Activated CD4-positive, alpha-beta memory T cell treated with anti-CD3 and anti-CD28 coated beads, Interleukin-2, amount 10 ng/mL, durations not matched to agents 7 days and 5 days (primary cell): ENCODE measurements around the gene LRP1B. TPM values are rescaled to one million over a fixed set of nuclear protein-coding genes. Genes with fewer than 3 reads are reported as not detected.

Experiments used
- CTCF ChIA-PET: fragments of 350-600 bp; sonication (Branson Sonifier 250); formaldehyde crosslinking; loops from one replicate; lab custom pipeline; 2021; ENCODE audit warnings: antibody characterized with exemption, inconsistent platforms; lab: Charles Lee
- POLR2A ChIA-PET: fragments of 350-600 bp; sonication (Branson Sonifier 250); formaldehyde crosslinking; loops from one replicate; lab custom pipeline; 2021; ENCODE audit warnings: antibody characterized with exemption; lab: Charles Lee
- DNase-seq: peaks from one replicate; pipeline ENCODE4 v3.0.0-alpha.2; 2020
- H3K27ac Mint-ChIP-seq: one replicate; pipeline ENCODE4 v1.8.0; 2021; ENCODE audit warnings: mild to moderate bottlenecking, mixed read lengths
- H3K27me3 Mint-ChIP-seq: one replicate; pipeline ENCODE4 v1.8.0; 2021; ENCODE audit warnings: mixed read lengths
- H3K36me3 Mint-ChIP-seq: one replicate; pipeline ENCODE4 v1.8.0; 2021; ENCODE audit warnings: low read depth, mixed read lengths
- H3K4me1 Mint-ChIP-seq: one replicate; pipeline ENCODE4 v1.8.0; 2021; ENCODE audit warnings: mixed read lengths
- H3K4me3 Mint-ChIP-seq: one replicate; pipeline ENCODE4 v1.8.0; 2021; ENCODE audit warnings: mild to moderate bottlenecking, mixed read lengths
- H3K9me3 Mint-ChIP-seq: one replicate; pipeline ENCODE4 v1.8.0; 2021; ENCODE audit warnings: mixed read lengths
- total RNA-seq, 2 experiments: library from RNA; stranded (reverse); gene quantifications; one replicate each; pipeline ENCODE4 v1.2.3, GENCODE V29; 2021

Gene LRP1B
- total RNA-seq, 2 experiments from 2014 or later, result not detected

DNA sequence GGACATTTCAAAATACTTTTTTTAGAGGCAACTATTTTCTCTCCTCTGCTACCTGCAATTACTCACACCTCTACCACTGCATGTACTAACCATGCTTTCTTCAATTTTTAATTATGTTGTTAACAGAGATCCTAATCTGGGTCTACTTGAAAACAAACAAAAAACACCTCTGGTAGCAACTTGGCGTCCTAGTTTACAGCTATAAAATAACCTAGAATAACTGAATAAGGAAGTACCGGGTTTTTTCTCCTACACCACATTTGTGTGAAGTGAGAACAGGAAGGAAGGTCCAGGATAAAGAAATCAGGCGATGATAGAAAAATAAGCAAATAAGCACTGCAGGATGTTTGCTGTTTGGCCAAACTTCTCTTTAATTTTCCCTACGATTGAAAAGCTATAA, 633.5 kb downstream of the LRP1B start:
- H3K4me1 Mint-ChIP-seq, result no peaks in the 10 kb centered on the region
- DNase-seq, result no peak
- H3K9me3 Mint-ChIP-seq, result no peaks in the 10 kb centered on the region
- H3K27ac Mint-ChIP-seq, result no peak overlapping the region
- no peaks in the 10 kb centered on the region for H3K36me3 Mint-ChIP-seq
- no peak overlapping the region for H3K4me3 Mint-ChIP-seq
- no peaks in the 10 kb centered on the region for H3K27me3 Mint-ChIP-seq
- ChIA-PET CTCF (no interaction called here), POLR2A (no interaction called here)

DNA sequence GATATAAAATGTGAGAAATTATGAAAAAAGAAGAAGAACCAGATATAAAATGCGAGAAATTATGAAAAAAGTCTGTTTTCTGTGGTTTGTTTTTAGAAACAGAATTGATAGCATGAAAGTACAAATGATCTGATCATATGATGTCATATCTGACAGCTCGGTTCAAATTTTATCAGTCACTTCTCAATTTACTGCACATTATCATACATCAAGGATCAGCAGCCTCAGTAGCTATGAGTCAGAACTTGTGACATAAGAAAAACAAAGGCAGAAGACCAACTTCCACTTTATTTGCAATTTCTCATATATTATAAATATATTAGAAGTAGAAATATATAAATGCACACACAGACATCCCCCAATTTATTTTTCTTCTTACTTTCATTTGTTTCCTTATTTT, 634.0 kb downstream of the LRP1B start:
- Mint-ChIP-seq H3K27ac (no peak overlapping the region), H3K4me1 (no peaks in the 10 kb centered on the region), H3K4me3 (no peak overlapping the region), H3K9me3 (no peaks in the 10 kb centered on the region), H3K27me3 (no peaks in the 10 kb centered on the region), H3K36me3 (no peaks in the 10 kb centered on the region)
- CTCF ChIA-PET, result no interaction called here
- no peak for DNase-seq
- POLR2A ChIA-PET, result no interaction called here

DNA sequence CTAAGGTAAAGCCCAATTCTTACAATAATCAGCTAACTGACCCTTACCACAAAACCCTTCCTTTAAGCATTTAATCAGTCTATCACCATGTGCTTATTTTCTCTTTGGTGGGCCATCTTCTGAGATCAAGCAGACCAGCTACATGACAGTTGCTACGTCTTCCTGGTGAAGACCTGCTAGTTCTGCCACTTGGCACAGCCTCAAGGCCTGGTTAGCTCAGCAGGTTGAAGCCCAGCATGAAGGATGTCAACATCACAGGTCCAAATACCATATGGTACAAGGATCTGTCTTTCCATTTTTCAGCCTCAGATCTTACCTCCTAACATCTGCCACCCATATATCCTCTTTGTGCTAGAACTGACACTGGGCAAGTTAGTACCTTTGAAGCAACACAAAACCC, 636.9 kb downstream of the LRP1B start:
- Mint-ChIP-seq H3K27me3 (no peaks in the 10 kb centered on the region), H3K4me1 (no peaks in the 10 kb centered on the region), H3K36me3 (no peaks in the 10 kb centered on the region), H3K4me3 (no peak overlapping the region), H3K9me3 (no peaks in the 10 kb centered on the region), H3K27ac (no peak overlapping the region)
- POLR2A ChIA-PET, result no interaction called here
- DNase-seq, result no peak
- CTCF ChIA-PET, result no interaction called here

DNA sequence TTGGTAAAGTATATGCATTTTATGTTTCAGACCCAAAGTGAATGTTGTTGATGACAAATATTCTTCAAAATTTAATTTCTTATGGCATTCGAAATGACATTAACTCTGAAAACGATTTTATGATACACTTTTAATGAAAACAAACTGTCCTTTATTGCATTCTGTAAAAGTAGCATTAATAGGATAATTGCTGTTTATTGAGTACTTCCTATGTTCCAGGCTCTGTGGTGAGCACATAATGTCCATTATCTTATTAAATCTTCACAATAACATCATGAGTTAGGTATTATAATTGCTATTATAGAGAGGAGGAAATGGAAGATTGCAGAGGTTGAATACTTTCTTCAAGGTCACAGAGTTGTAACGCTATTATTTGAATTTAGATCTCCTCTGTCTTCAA, 638.0 kb downstream of the LRP1B start:
- no peak for DNase-seq
- no peaks in the 10 kb centered on the region for H3K4me1 Mint-ChIP-seq
- H3K9me3 Mint-ChIP-seq, result peaks cover under 1% of the 10 kb centered on the region
- ChIA-PET CTCF (no interaction called here), POLR2A (no interaction called here)
- no peaks in the 10 kb centered on the region for H3K36me3 Mint-ChIP-seq
- no peak overlapping the region for H3K27ac Mint-ChIP-seq
- H3K4me3 Mint-ChIP-seq, result no peak overlapping the region
- H3K27me3 Mint-ChIP-seq, result no peaks in the 10 kb centered on the region

DNA sequence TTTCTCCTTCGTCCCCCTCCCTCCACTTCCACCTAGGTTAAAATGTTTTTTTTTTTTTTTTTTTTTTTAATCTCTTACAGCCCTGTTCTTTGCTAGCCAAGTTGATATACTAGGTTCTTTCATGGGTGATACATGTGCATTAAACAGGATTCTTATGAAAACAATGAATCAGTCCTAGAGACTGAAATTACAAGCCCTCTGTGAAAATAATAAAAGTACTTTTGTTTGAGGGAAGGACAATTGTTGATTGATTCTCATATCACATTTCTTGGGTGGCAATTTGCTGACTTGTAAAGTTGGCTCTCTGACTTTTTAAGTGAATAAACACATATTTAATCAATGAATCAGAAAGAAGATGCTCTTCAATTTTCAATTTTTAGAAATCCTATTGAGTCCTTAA, 639.9 kb downstream of the LRP1B start:
- Mint-ChIP-seq H3K9me3 (peaks cover 3% of the 10 kb centered on the region), H3K4me1 (no peaks in the 10 kb centered on the region), H3K36me3 (no peaks in the 10 kb centered on the region), H3K27ac (no peak overlapping the region), H3K4me3 (no peak overlapping the region), H3K27me3 (no peaks in the 10 kb centered on the region)
- ChIA-PET POLR2A (no interaction called here), CTCF (no interaction called here)
- DNase-seq, result no peak

DNA sequence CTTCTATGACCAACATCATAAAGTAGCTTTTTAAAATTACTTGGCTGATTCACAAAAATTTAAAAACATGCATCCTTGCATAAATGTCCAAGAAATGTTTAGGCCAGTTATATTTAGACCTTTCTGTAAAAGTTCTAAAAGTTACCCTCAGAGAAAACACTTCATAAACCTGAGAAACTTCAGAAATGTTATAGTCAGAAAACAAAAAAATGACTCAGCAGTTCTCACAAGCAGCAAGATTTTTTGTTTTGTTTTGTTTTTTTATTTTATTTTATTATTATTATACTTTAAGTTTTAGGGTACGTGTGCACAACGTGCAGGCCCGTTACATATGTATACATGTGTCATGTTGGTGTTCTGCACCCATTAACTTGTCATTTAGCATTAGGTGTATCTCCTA, 648.1 kb downstream of the LRP1B start:
- no peak for DNase-seq
- ChIA-PET POLR2A (no interaction called here), CTCF (no interaction called here)
- no peak overlapping the region for H3K4me3 Mint-ChIP-seq
- H3K27ac Mint-ChIP-seq, result no peak overlapping the region
- peaks cover 2% of the 10 kb centered on the region for H3K9me3 Mint-ChIP-seq
- H3K36me3 Mint-ChIP-seq, result no peaks in the 10 kb centered on the region
- no peaks in the 10 kb centered on the region for H3K4me1 Mint-ChIP-seq
- no peaks in the 10 kb centered on the region for H3K27me3 Mint-ChIP-seq

DNA sequence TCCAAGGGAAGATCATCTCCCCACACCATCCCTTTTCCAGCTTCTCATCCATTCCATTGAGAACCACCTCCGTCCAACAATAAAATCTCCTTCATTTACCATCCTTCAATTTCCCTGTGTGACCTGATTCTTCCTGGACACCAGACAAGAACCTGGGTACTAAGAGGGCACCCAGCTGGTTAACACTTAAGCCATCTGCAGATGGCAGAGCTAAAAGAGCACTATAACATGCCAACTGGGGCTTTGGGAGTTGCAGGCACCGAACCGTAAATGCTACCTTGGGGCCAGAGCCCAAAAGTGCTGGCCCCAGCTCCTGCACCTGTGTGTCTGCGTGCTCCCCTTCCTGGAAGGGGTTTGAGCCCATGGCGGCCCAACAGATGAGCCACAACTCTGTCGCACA, 655.0 kb downstream of the LRP1B start:
- H3K27me3 Mint-ChIP-seq, result no peaks in the 10 kb centered on the region
- no peak overlapping the region for H3K4me3 Mint-ChIP-seq
- no peak for DNase-seq
- CTCF ChIA-PET, result no interaction called here
- no peak overlapping the region for H3K27ac Mint-ChIP-seq
- POLR2A ChIA-PET, result no interaction called here
- no peaks in the 10 kb centered on the region for H3K4me1 Mint-ChIP-seq
- H3K9me3 Mint-ChIP-seq, result peaks cover 2% of the 10 kb centered on the region
- H3K36me3 Mint-ChIP-seq, result no peaks in the 10 kb centered on the region

DNA sequence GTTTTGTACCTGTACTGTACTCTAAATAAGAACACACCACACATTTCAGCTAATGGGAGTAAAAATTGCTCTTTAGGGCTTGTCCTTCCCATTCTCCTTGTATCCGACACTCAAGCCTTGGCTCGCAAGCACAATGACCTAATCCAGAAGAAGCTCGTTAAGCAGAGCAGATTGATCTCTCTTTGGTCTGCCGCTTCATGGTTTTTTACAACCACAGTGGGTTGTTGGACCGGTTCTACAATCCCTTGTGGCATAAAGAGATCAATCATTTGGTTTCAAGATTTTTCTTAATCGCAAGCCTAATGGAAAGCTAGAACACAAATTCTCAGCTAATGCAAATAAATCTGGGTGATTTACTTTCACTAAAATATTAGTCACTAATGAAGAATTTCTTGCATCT, 662.1 kb downstream of the LRP1B start:
- H3K9me3 Mint-ChIP-seq, result peaks cover 3% of the 10 kb centered on the region
- POLR2A ChIA-PET, result interaction anchor here (1.5 kb wide), 1 partner anchor 18 kb away, joined by 3 read pairs; no protein-coding TSS in a partner anchor
- H3K4me3 Mint-ChIP-seq, result no peak overlapping the region
- H3K4me1 Mint-ChIP-seq, result no peaks in the 10 kb centered on the region
- no peak for DNase-seq
- H3K27me3 Mint-ChIP-seq, result no peaks in the 10 kb centered on the region
- H3K27ac Mint-ChIP-seq, result no peak overlapping the region
- CTCF ChIA-PET, result no interaction called here
- H3K36me3 Mint-ChIP-seq, result no peaks in the 10 kb centered on the region

DNA sequence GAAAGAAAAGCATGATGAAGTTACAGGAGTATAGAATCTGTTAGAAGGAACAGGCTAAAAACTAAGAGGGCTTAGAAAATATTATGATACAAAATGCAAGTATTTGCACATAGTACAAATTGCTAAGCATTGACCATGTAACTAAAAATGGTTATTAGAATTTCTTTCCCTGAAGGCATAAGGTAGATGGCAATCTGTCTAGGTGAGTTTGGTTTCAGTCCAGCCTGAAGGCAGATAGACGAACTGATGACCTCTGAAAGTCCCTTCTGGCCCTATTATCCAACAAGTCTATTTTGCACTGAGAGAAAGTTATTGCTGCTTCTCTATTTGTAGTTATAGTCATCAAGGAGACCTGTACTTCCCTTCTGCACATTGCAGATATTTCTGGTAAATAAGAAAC, 663.5 kb downstream of the LRP1B start:
- Mint-ChIP-seq H3K36me3 (no peaks in the 10 kb centered on the region), H3K27ac (no peak overlapping the region), H3K4me3 (no peak overlapping the region)

DNA sequence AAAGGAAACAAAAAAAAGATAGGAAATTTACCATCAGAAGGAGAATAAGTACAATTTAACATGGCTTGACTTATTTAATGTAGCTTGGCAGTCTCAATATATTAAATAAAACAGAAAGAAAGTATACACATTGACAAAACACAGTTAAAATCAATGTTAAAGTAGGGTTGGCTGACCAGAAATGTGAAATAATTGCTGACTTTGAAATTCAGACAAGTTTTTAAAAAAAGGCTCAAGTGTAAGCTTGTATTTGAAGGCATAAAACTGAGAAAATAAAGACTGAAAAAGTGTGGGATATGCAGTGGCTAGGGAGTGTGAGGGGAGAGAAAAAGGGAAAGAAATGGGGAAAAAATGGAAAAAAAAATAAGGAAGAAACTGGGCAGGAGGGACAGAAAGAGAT, 665.8 kb downstream of the LRP1B start:
- no peak overlapping the region for H3K4me3 Mint-ChIP-seq
- no peak for DNase-seq
- CTCF ChIA-PET, result no interaction called here
- H3K36me3 Mint-ChIP-seq, result no peaks in the 10 kb centered on the region
- peaks cover 5% of the 10 kb centered on the region for H3K9me3 Mint-ChIP-seq
- POLR2A ChIA-PET, result no interaction called here
- H3K27ac Mint-ChIP-seq, result no peak overlapping the region
- H3K4me1 Mint-ChIP-seq, result no peaks in the 10 kb centered on the region
- no peaks in the 10 kb centered on the region for H3K27me3 Mint-ChIP-seq

More for the DNA sequence above, 663.5 kb downstream of the LRP1B start:
- H3K27me3 Mint-ChIP-seq, result no peaks in the 10 kb centered on the region
- peaks cover 3% of the 10 kb centered on the region for H3K9me3 Mint-ChIP-seq
- no peaks in the 10 kb centered on the region for H3K4me1 Mint-ChIP-seq
- ChIA-PET CTCF (no interaction called here), POLR2A (no interaction called here)
- DNase-seq, result no peak

DNA sequence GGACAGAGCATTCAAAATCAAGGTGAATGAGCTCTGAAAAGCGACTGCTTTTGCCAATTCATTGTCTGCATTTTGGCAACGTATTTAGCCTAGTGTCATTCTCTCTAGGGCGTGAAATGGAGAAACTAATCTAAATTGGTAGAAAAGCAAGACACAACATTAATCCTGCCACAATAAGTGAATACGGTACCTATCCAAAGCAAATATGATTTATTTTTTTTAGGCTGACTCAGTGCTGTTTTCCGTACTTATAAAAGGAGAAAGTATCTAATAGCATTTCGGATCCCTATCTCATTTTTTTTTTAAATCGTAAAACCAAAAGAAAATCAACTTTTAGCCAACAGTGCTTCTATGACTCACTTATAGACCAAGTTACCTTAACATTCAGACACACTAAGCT, 672.5 kb downstream of the LRP1B start:
- H3K27me3 Mint-ChIP-seq, result no peaks in the 10 kb centered on the region

DNA sequence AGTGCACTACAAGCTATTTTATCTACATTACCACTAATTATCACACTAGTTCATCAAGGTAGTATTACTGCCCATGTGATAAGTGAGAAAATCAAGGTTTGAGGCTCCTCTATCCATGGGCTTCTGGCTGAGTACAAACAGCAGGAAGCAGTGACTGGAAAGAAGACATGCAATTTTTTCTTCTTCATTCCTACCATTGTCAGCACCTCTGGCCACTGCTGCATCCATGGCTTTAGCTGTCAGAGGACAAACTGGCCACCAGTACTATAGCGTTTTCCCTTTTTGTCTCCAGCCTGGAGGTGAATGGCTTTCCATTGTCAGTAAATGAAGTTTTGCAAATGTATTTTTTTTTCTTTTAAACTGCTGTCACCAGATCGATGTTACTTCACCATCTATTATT, 674.9 kb downstream of the LRP1B start:
- Mint-ChIP-seq H3K4me3 (no peak overlapping the region), H3K9me3 (peaks cover 12% of the 10 kb centered on the region), H3K4me1 (no peaks in the 10 kb centered on the region), H3K36me3 (no peaks in the 10 kb centered on the region), H3K27ac (no peak overlapping the region), H3K27me3 (no peaks in the 10 kb centered on the region)
- ChIA-PET CTCF (no interaction called here), POLR2A (no interaction called here)
- DNase-seq, result no peak

More for the DNA sequence above, 672.5 kb downstream of the LRP1B start:
- Mint-ChIP-seq H3K4me3 (no peak overlapping the region), H3K36me3 (no peaks in the 10 kb centered on the region), H3K4me1 (no peaks in the 10 kb centered on the region), H3K9me3 (peaks cover 12% of the 10 kb centered on the region), H3K27ac (no peak overlapping the region)
- ChIA-PET POLR2A (no interaction called here), CTCF (no interaction called here)
- DNase-seq, result no peak

DNA sequence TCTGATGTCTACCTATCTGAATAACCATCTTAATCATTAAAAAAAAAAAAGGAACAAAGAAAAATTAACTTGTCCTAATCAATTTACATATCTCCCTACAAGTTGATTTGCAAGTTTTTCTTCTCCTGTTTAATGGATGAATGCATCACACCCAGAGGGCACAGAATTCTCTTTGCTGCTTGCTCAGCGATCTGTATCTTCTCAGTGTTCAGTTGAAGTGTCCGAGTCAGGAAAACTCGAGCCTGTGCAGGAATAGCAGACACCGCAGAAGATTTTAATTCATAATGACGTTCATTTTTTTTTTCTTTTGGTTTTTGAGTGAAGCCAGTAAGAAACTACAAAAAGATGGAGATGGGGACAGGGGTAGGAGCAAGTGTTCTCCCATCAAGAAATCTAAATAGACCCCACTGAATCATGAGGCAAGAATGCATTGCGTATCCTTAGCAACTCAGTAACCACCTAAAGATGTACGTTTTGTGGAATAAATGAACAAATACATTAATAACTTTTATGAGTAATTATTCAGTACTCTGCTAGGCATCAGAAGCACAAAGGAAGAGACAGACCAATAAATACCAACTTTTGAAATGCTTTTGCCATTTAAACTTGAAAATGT, 675.5 kb downstream of the LRP1B start:
- Mint-ChIP-seq H3K27me3 (no peaks in the 10 kb centered on the region), H3K27ac (no peak overlapping the region), H3K9me3 (peaks cover 12% of the 10 kb centered on the region), H3K4me1 (no peaks in the 10 kb centered on the region), H3K36me3 (no peaks in the 10 kb centered on the region), H3K4me3 (no peak overlapping the region)
- POLR2A ChIA-PET, result no interaction called here
- CTCF ChIA-PET, result no interaction called here
- DNase-seq, result no peak

DNA sequence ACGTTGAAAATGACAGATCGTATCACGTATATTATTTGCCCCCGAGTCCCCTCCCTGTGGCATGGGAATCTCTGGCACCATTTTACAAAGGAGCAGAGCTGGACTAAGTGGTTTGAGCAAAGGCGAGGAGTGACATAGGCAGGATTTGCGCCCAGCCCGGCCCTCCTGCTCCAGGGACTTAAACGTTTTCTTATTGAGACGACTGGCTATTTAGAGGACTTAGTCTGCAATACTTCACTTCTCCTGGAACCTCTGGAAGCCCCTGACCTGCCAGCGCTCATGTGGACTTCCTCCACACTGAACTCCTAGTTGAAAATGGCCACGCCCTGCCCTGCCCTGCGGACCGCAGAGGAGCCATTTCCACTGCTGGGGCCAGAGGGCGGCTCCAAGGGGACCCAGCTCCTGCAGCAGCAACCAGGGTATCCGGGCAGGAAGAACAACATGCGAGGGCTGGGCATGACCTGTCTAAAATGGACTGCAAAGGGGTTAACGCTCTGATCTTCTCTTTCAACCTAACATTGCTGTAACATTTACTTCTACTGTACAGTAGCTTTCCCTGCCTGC, 690.7 kb downstream of the LRP1B start:
- DNase-seq, result no peak
- no peaks in the 10 kb centered on the region for H3K27me3 Mint-ChIP-seq

More for the DNA sequence above, 690.7 kb downstream of the LRP1B start:
- Mint-ChIP-seq H3K27ac (no peak overlapping the region), H3K4me1 (no peaks in the 10 kb centered on the region), H3K4me3 (no peak overlapping the region), H3K9me3 (peaks cover 6% of the 10 kb centered on the region), H3K36me3 (no peaks in the 10 kb centered on the region)
- ChIA-PET POLR2A (no interaction called here), CTCF (no interaction called here)
